Mesendoderm (in vitro differentiated cells): ENCODE results near the gene LIMK1.
"Not testable (repeated sequence)": the region's sequence is repeated elsewhere in the genome, so short reads cannot be mapped to it uniquely, and the experiment has no call there.

Experiments used
- DNase-seq: peaks from one replicate; pipeline ENCODE4 v3.0.0; 2013
- H2AK5ac ChIP-seq: 2 replicates; pipeline ENCODE4 v1.6.1; 2013; ENCODE audit warnings: low read length, inconsistent platforms
- H2BK120ac ChIP-seq: 2 replicates; pipeline ENCODE4 v1.6.1; 2013; ENCODE audit warnings: low read depth, mild to moderate bottlenecking, low read length, moderate library complexity, mixed read lengths
- H2BK15ac ChIP-seq: replicated peaks from 2 replicates; pipeline ENCODE4 v1.6.1; 2013; ENCODE audit warnings: low read depth, mild to moderate bottlenecking, moderate library complexity
- H2BK5ac ChIP-seq: 2 replicates; pipeline ENCODE4 v1.6.1; 2013; ENCODE audit warnings: low read length, inconsistent platforms
- H3K18ac ChIP-seq: 2 replicates; pipeline ENCODE4 v1.6.1; 2013; ENCODE audit warnings: mild to moderate bottlenecking, low read length, mixed read lengths
- H3K23ac ChIP-seq: one replicate; pipeline ENCODE4 v1.6.1; 2013; ENCODE audit warnings: low read length
- H3K27ac ChIP-seq: 2 replicates; pipeline ENCODE4 v1.5.1; 2013; ENCODE audit warnings: low read depth, mild to moderate bottlenecking, inconsistent platforms, low read length, moderate library complexity
- H3K27me3 ChIP-seq: 2 replicates; pipeline ENCODE4 v1.6.1; 2013; ENCODE audit warnings: low read length, control low read depth, mild to moderate bottlenecking, inconsistent platforms; ENCODE audit not compliant: insufficient read depth, poor library complexity
- H3K36me3 ChIP-seq: 2 replicates; pipeline ENCODE4 v1.6.1; 2013; ENCODE audit warnings: low read length, inconsistent platforms; ENCODE audit not compliant: control insufficient read depth, insufficient read depth
- H3K4ac ChIP-seq: one replicate; pipeline ENCODE4 v1.6.1; 2013; ENCODE audit warnings: low read depth, mild to moderate bottlenecking, low read length, moderate library complexity
- H3K4me1 ChIP-seq: 2 replicates; pipeline ENCODE4 v1.6.1; 2013; ENCODE audit warnings: low read depth, low read length, inconsistent platforms; ENCODE audit not compliant: control insufficient read depth
- H3K4me2 ChIP-seq: 2 replicates; pipeline ENCODE4 v1.6.1; 2013; ENCODE audit warnings: low read length
- H3K4me3 ChIP-seq: 2 replicates; pipeline ENCODE4 v1.5.1; 2013; ENCODE audit warnings: mild to moderate bottlenecking, low read length
- H3K56ac ChIP-seq: one replicate; pipeline ENCODE4 v1.6.1; 2013; ENCODE audit warnings: low read length
- H3K79me1 ChIP-seq: 2 replicates; pipeline ENCODE4 v1.6.1; 2013; ENCODE audit warnings: low read length, inconsistent platforms
- H3K79me2 ChIP-seq: 2 replicates; pipeline ENCODE4 v1.6.1; 2013; ENCODE audit warnings: mild to moderate bottlenecking, low read length; ENCODE audit not compliant: control insufficient read depth, insufficient read depth
- H3K9ac ChIP-seq: 2 replicates; pipeline ENCODE4 v1.6.1; 2013; ENCODE audit warnings: low read length, inconsistent platforms
- H4K5ac ChIP-seq: one replicate; pipeline ENCODE4 v1.6.1; 2013; ENCODE audit warnings: low read length
- H4K8ac ChIP-seq: one replicate; pipeline ENCODE4 v1.6.1; 2013; ENCODE audit warnings: low read depth, mild to moderate bottlenecking, control low read depth, low read length, moderate library complexity
- WGBS: extraction: QIAGEN DNeasy Blood & Tissue Kit; methylation state at CpG from one replicate; pipeline ENCODE4 v1.1.7; 2013; ENCODE audit warnings: low lambda C conversion rate, missing lambda C conversion rate; ENCODE audit not compliant: insufficient coverage; ENCODE audit errors: extremely low coverage; 5-methylcytosine and 5-hydroxymethylcytosine counted together

Gene LIMK1

DNA sequence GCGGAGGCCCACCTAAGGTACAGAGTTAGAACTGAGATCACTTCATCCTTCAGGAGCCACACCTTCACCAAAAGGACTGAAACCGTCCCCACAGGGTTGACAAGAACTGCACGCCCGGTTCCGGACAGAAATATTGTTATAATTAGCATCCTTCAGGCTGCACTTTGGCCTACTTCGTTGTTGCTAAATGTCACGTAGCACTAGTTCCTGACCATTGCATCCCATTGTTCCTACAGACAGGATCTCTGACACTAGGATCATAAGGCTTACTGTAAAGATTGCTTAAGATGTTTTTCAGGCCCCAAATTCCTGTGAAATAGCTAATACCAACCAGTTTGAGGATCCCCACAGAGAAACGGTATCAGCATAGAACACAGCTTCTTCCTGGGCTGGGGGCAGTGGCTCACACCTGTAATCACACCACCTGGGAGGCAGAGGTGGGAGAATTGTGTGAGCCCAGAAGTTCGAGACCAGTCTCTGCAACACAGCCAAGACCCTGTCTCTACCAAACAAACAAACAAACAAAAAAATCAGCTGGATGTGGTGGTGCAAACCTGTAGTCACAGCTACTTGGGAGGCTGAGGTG lies 72.3 kb downstream of the LIMK1 start:
- Histone ChIP-seq H3K4me3 (no peak overlapping the region), H3K56ac (peak overlapping the region; percentile 27), H3K4me1 (no peaks in the 10 kb centered on the region), H2BK5ac (peak overlapping the region; percentile 14), H2AK5ac (no peak overlapping the region), H3K27me3 (no peaks in the 10 kb centered on the region), H3K79me1 (no peaks in the 10 kb centered on the region), H2BK120ac (no peak overlapping the region), H3K23ac (no peak overlapping the region), H3K18ac (no peak overlapping the region), H4K8ac (no peak overlapping the region), H3K9ac (no peak overlapping the region), H2BK15ac (no peak overlapping the region), H3K27ac (no peak overlapping the region), H4K5ac (no peak overlapping the region), H3K4me2 (no peak overlapping the region), H3K36me3 (no peaks in the 10 kb centered on the region), H3K4ac (no peak overlapping the region), H3K79me2 (no peaks in the 10 kb centered on the region)
- WGBS = no CpG with 5 or more reads among the region's 9 CpGs
- peak; percentile 88 for DNase-seq

DNA sequence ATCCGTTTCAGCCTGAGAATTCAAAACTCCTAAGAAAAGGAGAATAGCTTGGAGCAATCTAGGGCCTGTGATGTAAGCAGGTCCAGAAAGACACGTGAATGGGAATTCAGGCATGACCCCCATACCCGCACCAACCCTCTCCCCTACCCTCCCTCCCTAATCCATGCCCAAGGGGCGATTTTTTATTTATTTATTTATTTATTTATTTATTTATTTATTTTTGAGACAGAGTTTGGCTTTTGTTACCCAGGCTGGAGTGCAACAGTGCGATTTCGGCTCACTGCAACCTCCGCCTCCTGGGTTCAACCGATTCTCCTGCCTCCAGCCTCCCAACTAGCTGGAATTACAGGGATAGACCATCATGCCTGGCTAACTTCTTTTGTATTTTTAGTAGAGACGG lies 74.0 kb downstream of the LIMK1 start:
- Histone ChIP-seq H3K27me3 (no peaks in the 10 kb centered on the region), H3K9ac (no peak overlapping the region), H4K5ac (no peak overlapping the region), H2BK5ac (no peak overlapping the region), H3K36me3 (no peaks in the 10 kb centered on the region), H2BK15ac (no peak overlapping the region), H3K18ac (no peak overlapping the region), H4K8ac (no peak overlapping the region), H3K4ac (no peak overlapping the region), H3K79me2 (no peaks in the 10 kb centered on the region), H3K56ac (no peak overlapping the region), H2AK5ac (no peak overlapping the region), H3K4me3 (no peak overlapping the region), H3K27ac (no peak overlapping the region), H3K79me1 (no peaks in the 10 kb centered on the region), H3K23ac (no peak overlapping the region), H3K4me1 (no peaks in the 10 kb centered on the region), H3K4me2 (no peak overlapping the region), H2BK120ac (no peak overlapping the region)
- no peak for DNase-seq
- WGBS = no CpG with 5 or more reads among the region's 9 CpGs

DNA sequence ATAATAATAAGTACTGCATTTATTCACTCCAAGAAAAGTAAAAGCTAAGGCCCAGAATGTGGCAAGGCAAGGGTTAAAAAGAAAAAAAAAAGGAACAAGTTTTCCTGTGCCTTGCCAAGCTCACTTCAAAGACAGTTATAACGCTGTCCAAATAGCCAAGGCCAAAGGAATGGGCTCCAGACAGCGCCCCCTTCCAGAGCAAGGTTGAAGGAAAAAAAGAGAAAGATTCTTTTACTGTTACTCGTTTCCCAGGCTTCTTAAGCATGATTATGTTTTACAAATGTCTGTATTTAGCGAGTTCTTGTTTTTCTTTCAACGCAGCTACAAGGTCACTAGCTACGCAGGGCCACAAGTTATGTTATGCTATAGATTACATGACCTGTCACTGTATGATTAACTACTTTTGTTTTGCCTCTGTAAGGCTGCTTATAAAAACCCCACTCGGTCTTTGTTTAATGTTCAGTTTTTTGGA lies 81.4 kb downstream of the LIMK1 start:
- H3K4ac ChIP-seq = no peak overlapping the region
- H3K27me3 ChIP-seq = no peaks in the 10 kb centered on the region
- no peak overlapping the region for H2BK120ac ChIP-seq
- no peak overlapping the region for H4K5ac ChIP-seq
- H3K36me3 ChIP-seq = no peaks in the 10 kb centered on the region
- H2AK5ac ChIP-seq = no peak overlapping the region
- DNase-seq = peak; percentile 66
- no peak overlapping the region for H2BK5ac ChIP-seq
- no peak overlapping the region for H4K8ac ChIP-seq
- no peaks in the 10 kb centered on the region for H3K79me1 ChIP-seq
- H3K56ac ChIP-seq = no peak overlapping the region
- H3K9ac ChIP-seq = no peak overlapping the region
- no peak overlapping the region for H3K18ac ChIP-seq
- no CpG with 5 or more reads among the region's 7 CpGs for WGBS
- no peak overlapping the region for H3K23ac ChIP-seq
- no peaks in the 10 kb centered on the region for H3K4me1 ChIP-seq
- H3K27ac ChIP-seq = no peak overlapping the region
- no peak overlapping the region for H3K4me2 ChIP-seq
- no peaks in the 10 kb centered on the region for H3K79me2 ChIP-seq
- no peak overlapping the region for H2BK15ac ChIP-seq
- H3K4me3 ChIP-seq = no peak overlapping the region

DNA sequence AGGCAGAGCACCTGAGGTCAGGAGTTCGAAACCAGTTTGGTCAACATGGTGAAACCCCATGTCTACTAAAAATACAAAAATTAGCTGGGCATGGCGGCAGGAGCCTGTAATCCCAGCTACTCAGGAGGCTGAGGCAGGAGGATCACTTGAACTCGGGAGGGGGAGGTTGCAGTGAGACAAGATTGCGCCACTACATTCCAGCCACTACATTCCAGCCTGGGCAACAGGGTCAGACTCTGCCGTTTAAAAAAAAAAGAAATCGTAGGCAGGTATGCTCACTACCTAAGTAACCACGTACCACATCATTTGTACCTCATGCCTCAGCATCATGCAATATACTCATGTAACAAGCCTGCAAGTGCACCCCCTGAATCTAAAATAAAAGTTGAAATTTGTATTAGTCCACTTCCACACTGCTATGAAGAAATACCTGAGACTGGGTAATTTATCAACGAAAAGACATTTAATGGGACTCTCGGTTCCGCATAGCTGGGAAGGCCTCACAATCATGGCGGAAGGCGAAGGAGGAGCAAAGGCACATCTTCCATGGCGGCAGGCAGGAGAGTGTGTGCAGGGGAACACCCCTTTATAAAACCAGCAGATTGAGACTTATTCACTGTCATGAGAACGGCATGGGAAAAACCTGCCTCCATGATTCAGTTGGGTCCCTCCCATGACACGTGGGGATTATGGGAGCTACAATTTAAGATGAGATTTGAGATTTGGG lies 82.4 kb downstream of the LIMK1 start:
- no CpG with 5 or more reads among the region's 15 CpGs for WGBS
- Histone ChIP-seq H3K4me2 (no peak overlapping the region), H3K4ac (no peak overlapping the region), H2BK15ac (no peak overlapping the region), H3K79me1 (no peaks in the 10 kb centered on the region), H3K4me1 (no peaks in the 10 kb centered on the region), H3K36me3 (no peaks in the 10 kb centered on the region), H3K79me2 (no peaks in the 10 kb centered on the region), H3K27ac (no peak overlapping the region), H2BK5ac (no peak overlapping the region), H3K18ac (no peak overlapping the region), H2BK120ac (no peak overlapping the region), H3K4me3 (no peak overlapping the region), H3K9ac (no peak overlapping the region), H4K5ac (no peak overlapping the region), H4K8ac (no peak overlapping the region), H3K56ac (no peak overlapping the region), H3K23ac (no peak overlapping the region), H3K27me3 (no peaks in the 10 kb centered on the region), H2AK5ac (no peak overlapping the region)
- no peak for DNase-seq

DNA sequence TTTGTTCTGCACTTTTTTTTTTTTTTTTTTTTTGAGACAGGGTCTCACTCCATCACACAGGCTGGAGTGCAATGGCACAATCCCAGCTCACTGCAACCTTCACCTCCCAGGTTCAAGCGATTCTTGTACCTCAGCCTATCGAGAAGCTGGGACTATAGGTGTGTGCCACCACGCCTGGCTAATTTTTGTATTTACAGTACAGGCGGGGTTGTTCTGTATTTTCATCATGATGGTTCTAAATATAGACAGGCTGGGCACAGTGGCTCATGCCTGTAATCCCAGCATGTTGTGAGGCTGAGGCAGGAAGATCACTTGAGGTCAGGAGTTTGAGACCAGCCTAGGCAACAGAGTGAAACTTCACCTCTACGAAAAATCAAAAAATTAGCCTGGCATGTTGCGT lies 83.7 kb downstream of the LIMK1 start:
- not testable (repeated sequence) for H2BK5ac ChIP-seq, H4K8ac ChIP-seq, H3K27me3 ChIP-seq, H2AK5ac ChIP-seq, H3K36me3 ChIP-seq, H3K79me2 ChIP-seq, DNase-seq, H3K27ac ChIP-seq, H3K4ac ChIP-seq, H3K79me1 ChIP-seq, H4K5ac ChIP-seq, H3K4me1 ChIP-seq, H2BK15ac ChIP-seq, H3K9ac ChIP-seq, H3K56ac ChIP-seq, H2BK120ac ChIP-seq, H3K4me3 ChIP-seq, H3K23ac ChIP-seq, H3K18ac ChIP-seq, H3K4me2 ChIP-seq
- no CpG with 5 or more reads among the region's 6 CpGs for WGBS
